ENCODE measurements around the gene MPG. TPM values are rescaled to one million over a fixed set of nuclear protein-coding genes. Genes with fewer than 3 reads are reported as not detected.

The MPG gene
- total RNA-seq, 1 experiment from 2014 or later: 30.6 TPM

GRCh38 chr16:112153-112840, 34.3 kb downstream of the MPG start:
- no peaks in the 10 kb centered on the region for H3K27me3 ChIP-seq (replicated peaks; ENCODE audit: insufficient read depth, low read depth, low read length, poor library complexity)
- BruUV-seq (replicated peaks): no TSS peak
- intact Hi-C loops (cut with micrococcal nuclease; ENCODE audit: unreplicated experiment): no loop called here
- no peak for DNase-seq (ENCODE audit: low spot score)
- no peak overlapping the region for H3K4me3 ChIP-seq (ENCODE audit: low read depth, low read length, poor library complexity, severe bottlenecking)
- peaks cover 39% of the 10 kb centered on the region for H3K36me3 ChIP-seq (ENCODE audit: insufficient read depth, low read length, poor library complexity, severe bottlenecking)
- ChIA-PET CTCF (no interaction called here), POLR2A (ENCODE audit: low non-redundant PET) (no interaction called here)
- peaks cover 10% of the 10 kb centered on the region for H3K4me1 ChIP-seq (ENCODE audit: insufficient read depth, low read length, poor library complexity, severe bottlenecking)
- H3K27ac ChIP-seq (ENCODE audit: low read depth, low read length, poor library complexity, severe bottlenecking): peak overlapping the region; percentile 12
- no peaks in the 10 kb centered on the region for H3K9me3 ChIP-seq (ENCODE audit: low read depth, low read length, poor library complexity, severe bottlenecking)
- TF ChIP-seq CTCF (conservative IDR thresholded peaks at IDR 0.05; ENCODE audit: low read depth, low read length) (no peak), EZH2 (IDR thresholded peaks at IDR 0.05; ENCODE audit: borderline replicate concordance, low read depth, low read length, poor library complexity, severe bottlenecking) (no peak)

DNA sequence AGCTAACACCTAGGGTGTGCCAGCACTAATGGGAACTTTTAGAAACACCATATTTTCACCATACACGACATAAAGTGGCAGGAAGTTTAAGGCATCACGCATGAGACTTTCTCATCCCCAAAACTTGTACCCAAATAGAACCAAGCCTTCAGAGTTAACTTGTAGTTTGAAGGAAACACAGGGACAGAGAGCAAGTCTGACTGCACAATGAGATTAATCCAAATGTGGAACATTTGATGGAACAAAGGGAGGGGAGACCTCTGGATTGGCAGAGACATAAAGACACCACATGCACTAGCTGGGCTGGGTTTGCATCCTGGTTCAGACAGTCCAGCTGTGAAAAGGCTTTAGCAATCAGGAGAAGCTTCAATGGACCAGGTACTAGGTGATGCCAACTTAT, 36.3 kb downstream of the MPG start:
- Histone ChIP-seq H3K27ac (ENCODE audit: low read depth, low read length, poor library complexity, severe bottlenecking) (no peak overlapping the region), H3K4me3 (ENCODE audit: low read depth, low read length, poor library complexity, severe bottlenecking) (no peak overlapping the region), H3K36me3 (ENCODE audit: insufficient read depth, low read length, poor library complexity, severe bottlenecking) (peaks cover 39% of the 10 kb centered on the region), H3K4me1 (ENCODE audit: insufficient read depth, low read length, poor library complexity, severe bottlenecking) (peaks cover 10% of the 10 kb centered on the region), H3K27me3 (replicated peaks; ENCODE audit: insufficient read depth, low read depth, low read length, poor library complexity) (no peaks in the 10 kb centered on the region), H3K9me3 (ENCODE audit: low read depth, low read length, poor library complexity, severe bottlenecking) (no peaks in the 10 kb centered on the region)
- intact Hi-C loops (cut with micrococcal nuclease; ENCODE audit: unreplicated experiment): no loop called here
- no peak for TF ChIP-seq CTCF (conservative IDR thresholded peaks at IDR 0.05; ENCODE audit: low read depth, low read length)
- no peak for TF ChIP-seq EZH2 (IDR thresholded peaks at IDR 0.05; ENCODE audit: borderline replicate concordance, low read depth, low read length, poor library complexity, severe bottlenecking)
- ChIA-PET CTCF (no interaction called here), POLR2A (ENCODE audit: low non-redundant PET) (no interaction called here)
- BruUV-seq (replicated peaks): no TSS peak
- no peak for DNase-seq (ENCODE audit: low spot score)

GRCh38 chr16:116015-116414, 38.0 kb downstream of the MPG start:
- DNase-seq (ENCODE audit: low spot score): no peak
- Histone ChIP-seq H3K27me3 (replicated peaks; ENCODE audit: insufficient read depth, low read depth, low read length, poor library complexity) (no peaks in the 10 kb centered on the region), H3K36me3 (ENCODE audit: insufficient read depth, low read length, poor library complexity, severe bottlenecking) (peaks cover 32% of the 10 kb centered on the region), H3K9me3 (ENCODE audit: low read depth, low read length, poor library complexity, severe bottlenecking) (no peaks in the 10 kb centered on the region), H3K27ac (ENCODE audit: low read depth, low read length, poor library complexity, severe bottlenecking) (no peak overlapping the region), H3K4me3 (ENCODE audit: low read depth, low read length, poor library complexity, severe bottlenecking) (no peak overlapping the region), H3K4me1 (ENCODE audit: insufficient read depth, low read length, poor library complexity, severe bottlenecking) (peaks cover 10% of the 10 kb centered on the region)
- intact Hi-C loops (cut with micrococcal nuclease; ENCODE audit: unreplicated experiment): loop anchor here (2.0 kb wide), 1 partner anchor 65 kb away; the partner anchor contains the start of gene HBQ1
- BruUV-seq (replicated peaks): no TSS peak
- TF ChIP-seq EZH2 (IDR thresholded peaks at IDR 0.05; ENCODE audit: borderline replicate concordance, low read depth, low read length, poor library complexity, severe bottlenecking) (no peak), CTCF (conservative IDR thresholded peaks at IDR 0.05; ENCODE audit: low read depth, low read length) (no peak)
- POLR2A ChIA-PET (ENCODE audit: low non-redundant PET): no interaction called here
- CTCF ChIA-PET: no interaction called here
